SJCRH30 (cell line): ENCODE data around the gene PLPPR4. TPM values are rescaled to one million over a fixed set of nuclear protein-coding genes. Genes with fewer than 3 reads are reported as not detected.
A peak's percentile ranks its signal among the peaks of the same experiment; 100 is the strongest.

Experiments
- DNase-seq, 2 experiments: peaks; one replicate each; pipeline ENCODE4 v3.0.0-alpha.2; 2015 to 2020
- H3K27ac ChIP-seq: fragments of 250-450 bp; sonication (Bioruptor Pico); 2 replicates; pipeline ENCODE4 v1.5.1; 2020; ENCODE audit warnings: mild to moderate bottlenecking, moderate library complexity
- H3K27me3 ChIP-seq: fragments of 250-450 bp; sonication (Bioruptor Pico); 2 replicates; pipeline ENCODE4 v1.5.1; 2020; ENCODE audit warnings: mild to moderate bottlenecking, moderate library complexity
- H3K36me3 ChIP-seq: fragments of 250-450 bp; sonication (Bioruptor Pico); 2 replicates; pipeline ENCODE4 v1.5.1; 2020; ENCODE audit warnings: mild to moderate bottlenecking, moderate library complexity
- H3K4me1 ChIP-seq: fragments of 250-450 bp; sonication (Bioruptor Pico); 2 replicates; pipeline ENCODE4 v1.5.1; 2020; ENCODE audit warnings: mild to moderate bottlenecking, moderate library complexity
- H3K4me3 ChIP-seq: fragments of 250-450 bp; sonication (Bioruptor Pico); 2 replicates; pipeline ENCODE4 v1.5.1; 2020; ENCODE audit warnings: mild to moderate bottlenecking, moderate library complexity
- H3K9me3 ChIP-seq: fragments of 250-450 bp; sonication (Bioruptor Pico); replicated peaks from 2 replicates; pipeline ENCODE4 v1.5.1; 2020; ENCODE audit warnings: mild to moderate bottlenecking, moderate library complexity
- total RNA-seq: library from RNA; depleted of rRNA; stranded (reverse); fragments of >200 nt; shearing (Covaris generic); gene quantifications from 2 replicates; pipeline ENCODE4 v1.2.3, GENCODE V29; 2014; rRNA removed

PLPPR4 gene
- 0.25 and 0.30 TPM in 2 replicates for total RNA-seq

GRCh38 chr1:99264201-99265021 is at the start of gene PLPPR4:
PLPPR4 (plus strand) TSS chr1:99264492; CDS start chr1:99264594, 102 bp downstream.
- Histone ChIP-seq H3K27ac (no peak within 1 kb of the TSS), H3K4me3 (peak within 1 kb of the TSS; percentile 49), H3K9me3 (no peaks in the 10 kb centered on the region), H3K27me3 (no peaks in the 10 kb centered on the region), H3K36me3 (no peaks in the 10 kb centered on the region), H3K4me1 (no peaks in the 10 kb centered on the region)
- DNase-seq = peak; percentile 28 to 39

GRCh38 chr1:99216956-99217355 is 47.3 kb upstream of the PLPPR4 start:
- no peaks in the 10 kb centered on the region for H3K9me3 ChIP-seq
- H3K27me3 ChIP-seq = no peaks in the 10 kb centered on the region
- no peak overlapping the region for H3K4me3 ChIP-seq
- H3K36me3 ChIP-seq = no peaks in the 10 kb centered on the region
- H3K27ac ChIP-seq = no peak overlapping the region
- peak in 1 of 2 experiments; percentile 64 for DNase-seq
- H3K4me1 ChIP-seq = peaks cover 12% of the 10 kb centered on the region

GRCh38 chr1:99217599-99217998 is 46.7 kb upstream of the PLPPR4 start:
- Histone ChIP-seq H3K9me3 (no peaks in the 10 kb centered on the region), H3K4me3 (no peak overlapping the region), H3K27ac (no peak overlapping the region), H3K36me3 (no peaks in the 10 kb centered on the region), H3K27me3 (no peaks in the 10 kb centered on the region), H3K4me1 (peaks cover 12% of the 10 kb centered on the region)
- no peak for DNase-seq

GRCh38 chr1:99218572-99218971 is 45.7 kb upstream of the PLPPR4 start:
- H3K4me3 ChIP-seq = no peak overlapping the region
- H3K27ac ChIP-seq = no peak overlapping the region
- no peaks in the 10 kb centered on the region for H3K36me3 ChIP-seq
- no peaks in the 10 kb centered on the region for H3K27me3 ChIP-seq
- H3K4me1 ChIP-seq = peaks cover 12% of the 10 kb centered on the region
- no peak for DNase-seq
- H3K9me3 ChIP-seq = no peaks in the 10 kb centered on the region

GRCh38 chr1:99218999-99219398 is 45.3 kb upstream of the PLPPR4 start:
- Histone ChIP-seq H3K4me1 (peaks cover 12% of the 10 kb centered on the region), H3K9me3 (no peaks in the 10 kb centered on the region), H3K36me3 (no peaks in the 10 kb centered on the region), H3K27ac (no peak overlapping the region), H3K27me3 (no peaks in the 10 kb centered on the region), H3K4me3 (no peak overlapping the region)
- no peak for DNase-seq

GRCh38 chr1:99227056-99227897 is 37.0 kb upstream of the PLPPR4 start:
- Histone ChIP-seq H3K27me3 (no peaks in the 10 kb centered on the region), H3K27ac (no peak overlapping the region), H3K36me3 (no peaks in the 10 kb centered on the region), H3K9me3 (no peaks in the 10 kb centered on the region), H3K4me3 (no peak overlapping the region), H3K4me1 (no peaks in the 10 kb centered on the region)
- no peak for DNase-seq

- no peak overlapping the region for H3K4me3 ChIP-seq
- DNase-seq = no peak
- H3K9me3 ChIP-seq = no peaks in the 10 kb centered on the region
- H3K27me3 ChIP-seq = no peaks in the 10 kb centered on the region
- no peak overlapping the region for H3K27ac ChIP-seq
- H3K4me1 ChIP-seq = no peaks in the 10 kb centered on the region
- H3K36me3 ChIP-seq = no peaks in the 10 kb centered on the region
Observed at GRCh38 chr1:99228153-99228552, 36.1 kb upstream of the PLPPR4 start.

- Histone ChIP-seq H3K36me3 (no peaks in the 10 kb centered on the region), H3K27ac (no peak overlapping the region), H3K4me1 (no peaks in the 10 kb centered on the region), H3K4me3 (no peak overlapping the region), H3K9me3 (no peaks in the 10 kb centered on the region), H3K27me3 (no peaks in the 10 kb centered on the region)
- DNase-seq = no peak
Observed at GRCh38 chr1:99229122-99229521, 35.2 kb upstream of the PLPPR4 start.

GRCh38 chr1:99230695-99231094 is 33.6 kb upstream of the PLPPR4 start:
- H3K27ac ChIP-seq = no peak overlapping the region
- H3K9me3 ChIP-seq = no peaks in the 10 kb centered on the region
- H3K4me1 ChIP-seq = no peaks in the 10 kb centered on the region
- H3K4me3 ChIP-seq = no peak overlapping the region
- no peaks in the 10 kb centered on the region for H3K36me3 ChIP-seq
- no peak for DNase-seq
- H3K27me3 ChIP-seq = no peaks in the 10 kb centered on the region

- DNase-seq = no peak
- Histone ChIP-seq H3K27ac (no peak overlapping the region), H3K4me3 (no peak overlapping the region), H3K9me3 (no peaks in the 10 kb centered on the region), H3K4me1 (no peaks in the 10 kb centered on the region), H3K36me3 (no peaks in the 10 kb centered on the region), H3K27me3 (no peaks in the 10 kb centered on the region)
Observed at GRCh38 chr1:99232172-99232571, 32.1 kb upstream of the PLPPR4 start.

GRCh38 chr1:99233446-99233845 is 30.8 kb upstream of the PLPPR4 start:
- H3K9me3 ChIP-seq = no peaks in the 10 kb centered on the region
- H3K4me1 ChIP-seq = no peaks in the 10 kb centered on the region
- no peak overlapping the region for H3K27ac ChIP-seq
- H3K4me3 ChIP-seq = no peak overlapping the region
- no peaks in the 10 kb centered on the region for H3K27me3 ChIP-seq
- no peaks in the 10 kb centered on the region for H3K36me3 ChIP-seq
- DNase-seq = no peak

GRCh38 chr1:99236756-99237155 is 27.5 kb upstream of the PLPPR4 start:
- no peaks in the 10 kb centered on the region for H3K4me1 ChIP-seq
- DNase-seq = no peak
- no peaks in the 10 kb centered on the region for H3K9me3 ChIP-seq
- H3K4me3 ChIP-seq = no peak overlapping the region
- no peaks in the 10 kb centered on the region for H3K27me3 ChIP-seq
- no peak overlapping the region for H3K27ac ChIP-seq
- no peaks in the 10 kb centered on the region for H3K36me3 ChIP-seq

- Histone ChIP-seq H3K27ac (no peak overlapping the region), H3K27me3 (no peaks in the 10 kb centered on the region), H3K36me3 (no peaks in the 10 kb centered on the region), H3K4me3 (no peak overlapping the region), H3K4me1 (no peaks in the 10 kb centered on the region), H3K9me3 (no peaks in the 10 kb centered on the region)
- no peak for DNase-seq
Observed at GRCh38 chr1:99239690-99240089, 24.6 kb upstream of the PLPPR4 start.

- no peaks in the 10 kb centered on the region for H3K36me3 ChIP-seq
- H3K27me3 ChIP-seq = no peaks in the 10 kb centered on the region
- H3K4me1 ChIP-seq = no peaks in the 10 kb centered on the region
- no peak overlapping the region for H3K4me3 ChIP-seq
- H3K27ac ChIP-seq = no peak overlapping the region
- DNase-seq = no peak
- H3K9me3 ChIP-seq = no peaks in the 10 kb centered on the region
Observed at GRCh38 chr1:99240621-99241020, 23.7 kb upstream of the PLPPR4 start.

GRCh38 chr1:99246152-99246551 is 18.1 kb upstream of the PLPPR4 start:
- Histone ChIP-seq H3K36me3 (no peaks in the 10 kb centered on the region), H3K4me1 (no peaks in the 10 kb centered on the region), H3K27ac (no peak overlapping the region), H3K27me3 (no peaks in the 10 kb centered on the region), H3K9me3 (no peaks in the 10 kb centered on the region), H3K4me3 (no peak overlapping the region)
- DNase-seq = no peak
